GM19193 (cell line): ENCODE measurements around the gene ERBB3.

Experiments used
- POLR2A ChIP-seq: IDR thresholded peaks from 4 replicates; pipeline ENCODE4 v1.6.1; 2011; ENCODE audit not compliant: insufficient read depth, insufficient read length; ENCODE audit errors: extremely low read depth

ERBB3 gene

DNA sequence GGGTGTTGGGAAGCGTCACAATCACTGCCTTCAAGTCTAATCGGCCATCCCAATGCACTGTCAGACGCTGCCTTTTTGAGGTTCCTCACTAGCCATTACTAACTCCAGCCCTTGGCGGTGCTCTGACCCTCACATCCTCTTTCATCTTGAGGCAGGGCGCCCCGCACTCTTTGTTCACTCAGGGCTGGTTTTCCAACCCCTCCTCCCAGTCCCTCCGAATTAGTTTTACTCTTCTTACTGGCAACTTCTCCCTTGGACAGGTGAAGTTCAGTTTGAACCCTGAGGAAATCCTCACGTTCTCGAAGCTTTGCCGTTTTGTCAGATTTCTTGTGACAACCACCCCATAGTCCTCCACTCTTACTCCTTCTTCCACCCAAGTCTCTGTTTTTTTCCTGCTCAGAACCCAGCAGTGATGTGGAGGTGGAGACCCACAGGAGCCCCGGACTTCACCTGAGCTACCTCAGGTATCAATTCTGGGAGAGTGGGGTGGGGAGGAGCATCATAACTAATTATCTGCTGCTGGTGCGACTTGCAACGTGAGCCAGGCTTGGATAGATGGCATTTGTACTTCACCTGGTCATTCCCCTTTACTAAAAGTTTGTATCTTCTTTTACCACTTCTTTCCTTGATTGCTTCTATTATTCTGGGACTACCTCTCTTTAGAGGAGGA, 38.9 kb downstream of the ERBB3 start:
- TF ChIP-seq POLR2A, result no peak

DNA sequence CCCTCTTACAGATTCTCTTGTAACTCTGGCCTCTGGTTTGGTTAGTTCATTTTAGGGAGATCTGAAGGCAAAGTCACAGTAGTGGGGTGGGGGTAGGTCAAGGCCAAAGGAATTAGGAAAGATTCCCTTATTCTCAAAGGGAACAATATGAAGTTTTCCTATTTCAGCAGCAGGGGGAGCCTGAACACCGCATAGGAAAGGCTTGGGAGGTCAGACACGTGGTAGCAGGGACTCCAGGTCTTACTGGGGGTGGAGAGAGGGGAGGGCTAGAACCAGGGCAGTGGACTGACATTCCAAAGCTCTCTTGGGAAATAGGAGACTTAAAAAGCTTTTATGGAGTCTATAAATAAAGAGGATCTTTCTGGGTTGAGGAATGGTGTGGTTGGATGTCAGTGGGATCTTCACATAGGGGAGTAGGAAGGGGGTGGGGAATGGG, 39.4 kb downstream of the ERBB3 start:
- TF ChIP-seq POLR2A, result no peak

DNA sequence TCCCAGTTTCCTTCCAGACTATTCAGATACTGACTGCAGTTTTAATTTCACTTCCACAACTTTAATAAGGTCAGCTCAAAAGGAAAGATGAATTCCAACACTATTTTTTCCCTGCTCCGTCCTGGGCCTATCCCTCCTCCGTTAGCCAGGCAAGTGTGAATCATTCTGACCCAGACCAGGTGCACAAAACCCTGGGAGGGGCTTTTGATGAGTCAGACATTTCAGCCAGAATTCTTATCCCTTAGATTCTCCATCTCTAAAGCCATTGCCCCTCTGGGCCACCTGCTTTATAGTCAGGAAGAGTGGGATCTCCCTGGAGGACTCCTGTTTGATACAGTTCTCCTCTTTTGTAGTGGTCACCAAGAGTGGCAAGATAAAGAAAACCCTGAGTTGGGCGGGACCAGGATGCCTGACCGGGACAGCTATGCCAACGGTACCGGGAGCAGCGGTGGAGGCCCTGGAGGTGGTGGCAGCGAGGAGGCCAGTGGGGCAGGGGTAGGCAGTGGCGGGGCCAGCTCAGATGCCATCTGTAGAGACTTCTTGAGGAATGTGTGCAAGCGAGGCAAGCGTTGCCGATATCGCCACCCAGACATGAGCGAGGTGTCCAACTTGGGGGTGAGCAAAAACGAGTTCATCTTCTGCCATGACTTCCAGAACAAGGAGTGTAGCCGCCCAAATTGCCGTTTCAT, 40.3 kb downstream of the ERBB3 start:
- no peak for TF ChIP-seq POLR2A

DNA sequence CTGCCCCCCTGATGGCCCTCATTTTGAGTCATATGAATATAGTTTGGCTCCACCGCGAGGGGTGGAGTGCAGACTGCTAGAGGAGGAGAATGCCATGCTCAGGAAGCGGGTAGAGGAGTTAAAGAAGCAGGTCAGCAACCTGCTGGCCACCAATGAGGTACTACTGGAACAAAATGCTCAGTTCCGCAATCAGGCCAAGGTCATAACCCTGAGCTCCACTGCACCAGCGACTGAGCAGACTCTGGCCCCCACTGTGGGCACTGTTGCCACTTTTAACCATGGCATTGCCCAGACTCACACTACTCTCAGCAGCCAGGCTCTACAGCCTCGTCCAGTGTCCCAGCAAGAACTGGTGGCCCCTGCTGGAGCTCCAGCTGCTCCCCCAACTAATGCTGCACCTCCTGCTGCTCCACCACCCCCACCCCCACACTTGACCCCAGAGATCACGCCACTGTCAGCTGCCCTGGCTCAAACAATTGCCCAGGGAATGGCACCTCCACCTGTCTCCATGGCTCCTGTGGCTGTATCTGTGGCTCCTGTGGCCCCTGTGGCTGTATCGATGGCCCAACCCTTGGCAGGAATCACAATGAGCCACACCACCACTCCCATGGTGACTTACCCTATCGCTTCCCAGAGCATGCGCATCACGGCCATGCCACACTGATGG, 41.4 kb downstream of the ERBB3 start:
- TF ChIP-seq POLR2A, result no peak

DNA sequence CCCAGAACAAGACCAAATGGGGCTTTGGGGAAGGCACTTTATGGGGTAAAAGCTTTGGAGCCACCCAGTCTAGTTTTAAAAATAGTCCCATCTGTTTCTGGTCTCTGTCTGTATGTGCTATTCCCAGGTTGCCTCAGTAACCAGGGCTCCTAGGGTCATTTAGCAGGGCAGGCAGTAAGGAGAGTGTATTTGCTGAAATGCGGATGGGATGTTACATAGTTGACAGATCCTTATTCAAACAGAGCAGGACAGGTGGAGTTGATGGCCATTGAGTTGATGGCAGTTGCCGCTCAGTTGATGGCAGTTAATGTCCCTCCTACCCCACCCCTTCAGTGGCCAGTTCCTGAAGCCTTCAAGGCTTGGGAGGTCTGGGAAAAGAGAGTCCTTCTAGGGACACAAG, 42.7 kb downstream of the ERBB3 start:
- TF ChIP-seq POLR2A, result no peak

DNA sequence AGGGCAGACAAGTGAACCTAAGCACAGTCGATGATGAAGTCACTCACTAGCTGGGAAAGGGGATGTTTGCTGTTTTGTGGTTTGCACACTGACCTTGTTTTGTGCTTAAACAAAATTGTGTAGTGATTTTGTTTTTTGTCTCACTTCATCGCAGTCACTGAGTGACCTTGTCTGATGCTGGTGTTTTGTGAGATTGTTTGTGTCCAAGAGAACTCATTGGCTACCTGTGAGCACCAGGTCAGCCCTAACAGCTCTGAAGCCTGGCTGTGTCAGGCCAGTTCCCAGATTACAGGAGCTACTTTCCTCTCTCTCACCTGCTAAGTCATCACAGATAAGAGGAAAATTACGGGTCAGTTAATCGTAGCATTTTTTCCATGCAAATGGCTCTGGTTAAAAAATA, 44.2 kb downstream of the ERBB3 start:
- TF ChIP-seq POLR2A, result no peak

DNA sequence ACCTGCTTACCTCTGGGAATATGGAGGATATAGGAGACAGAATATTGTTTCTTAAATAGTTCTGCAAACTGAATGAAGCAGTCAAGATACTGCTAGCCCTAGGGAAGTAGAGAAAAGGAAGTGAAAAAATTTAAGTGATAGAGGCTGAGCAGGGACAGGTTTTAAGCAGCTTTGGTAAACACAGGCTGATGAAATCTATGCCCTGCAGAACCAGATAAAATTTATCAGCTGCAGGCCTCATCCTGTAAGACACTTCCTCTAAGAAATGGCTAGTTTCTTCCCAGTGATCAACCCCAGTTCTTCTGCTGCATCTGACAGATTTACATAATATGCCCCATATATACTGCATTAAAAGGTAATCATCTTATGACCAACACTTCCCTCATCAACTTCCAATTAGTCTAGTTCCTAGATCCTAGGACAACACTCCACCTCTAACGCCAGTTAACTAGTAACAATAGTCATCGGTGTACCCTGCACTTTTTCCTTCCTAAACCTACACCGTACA, 46.8 kb downstream of the ERBB3 start:
- no peak for TF ChIP-seq POLR2A

DNA sequence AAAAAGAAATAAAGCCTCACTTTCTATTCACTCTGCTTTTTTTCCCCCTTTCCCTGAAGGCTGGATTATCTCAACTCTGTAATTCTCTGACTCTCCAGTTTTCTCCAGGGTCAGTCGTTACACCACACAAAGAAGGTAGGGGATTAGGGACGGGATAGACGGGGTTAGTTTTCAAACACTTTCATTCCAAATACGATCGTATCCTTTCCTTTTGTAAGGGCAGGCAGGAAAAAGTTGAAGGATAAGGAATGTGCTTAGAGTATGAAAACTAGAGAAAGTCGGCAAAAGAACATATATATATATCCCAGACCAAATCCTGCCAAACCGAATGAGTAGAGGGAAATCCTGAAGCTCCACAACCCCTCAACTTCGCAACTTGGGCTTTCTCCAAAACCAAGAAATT, 47.5 kb downstream of the ERBB3 start:
- TF ChIP-seq POLR2A, result no peak

DNA sequence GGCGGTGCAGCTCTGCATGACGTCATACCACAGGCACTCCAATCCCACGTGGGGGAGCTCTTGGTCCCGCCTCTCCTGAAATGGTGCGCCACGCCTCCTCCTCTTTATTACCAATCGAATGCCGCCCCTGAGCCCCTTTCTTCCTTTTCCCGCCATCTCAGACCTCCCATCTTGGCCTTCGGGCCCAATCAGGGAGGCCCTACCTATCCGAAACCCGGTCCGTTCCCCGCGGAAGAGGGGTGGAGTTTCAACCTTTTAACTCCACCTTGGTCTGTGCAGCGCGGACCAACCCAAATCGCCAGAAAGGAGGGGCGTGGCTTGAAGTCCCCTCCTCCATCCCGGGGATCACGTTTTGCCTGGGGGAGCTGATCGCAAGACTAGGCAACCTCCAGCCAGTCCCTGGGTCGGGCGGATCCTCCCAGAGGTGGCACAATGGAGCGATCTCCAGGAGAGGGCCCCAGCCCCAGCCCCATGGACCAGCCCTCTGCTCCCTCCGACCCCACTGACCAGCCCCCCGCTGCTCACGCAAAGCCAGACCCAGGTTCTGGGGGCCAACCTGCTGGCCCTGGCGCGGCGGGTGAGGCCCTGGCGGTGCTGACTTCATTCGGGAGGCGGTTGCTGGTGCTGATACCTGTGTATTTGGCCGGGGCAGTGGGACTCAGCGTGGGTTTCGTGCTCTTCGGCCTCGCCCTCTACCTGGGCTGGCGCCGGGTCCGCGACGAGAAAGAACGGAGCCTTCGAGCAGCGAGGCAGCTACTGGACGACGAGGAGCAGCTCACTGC, 48.1 kb downstream of the ERBB3 start, which contains the start of gene ESYT1:
TSS of gene ESYT1 (plus strand) at position 380 of the 782 bp plus-strand sequence. CDS start at position 433, 53 bp downstream.
- TF ChIP-seq POLR2A, result peak; percentile 78

DNA sequence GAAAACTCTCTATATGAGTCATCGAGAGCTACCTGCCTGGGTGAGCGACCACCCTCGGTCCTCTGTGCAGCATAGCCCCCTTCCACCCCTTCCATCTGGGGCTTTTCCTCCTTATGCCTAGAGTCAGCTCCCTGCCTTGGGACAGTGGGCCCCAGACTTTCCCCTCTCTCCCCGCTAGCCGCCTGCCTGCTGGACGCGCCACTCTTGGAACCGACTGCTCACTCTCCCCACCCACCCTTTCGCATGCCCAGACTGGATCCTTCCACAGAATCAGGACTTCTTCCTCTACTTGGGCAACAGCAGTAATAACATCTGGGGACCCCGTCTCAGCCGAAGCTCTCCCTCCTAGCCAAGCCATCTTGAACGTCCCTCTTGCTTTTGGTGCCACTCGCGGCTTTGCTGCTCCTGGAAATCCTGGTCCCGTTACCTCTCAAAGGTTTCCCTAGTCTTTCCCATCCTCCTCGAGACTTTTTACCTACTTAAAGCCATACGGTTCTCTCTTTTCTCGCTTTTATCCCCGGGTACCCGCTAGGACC, 48.8 kb downstream of the ERBB3 start:
- TF ChIP-seq POLR2A, result no peak

DNA sequence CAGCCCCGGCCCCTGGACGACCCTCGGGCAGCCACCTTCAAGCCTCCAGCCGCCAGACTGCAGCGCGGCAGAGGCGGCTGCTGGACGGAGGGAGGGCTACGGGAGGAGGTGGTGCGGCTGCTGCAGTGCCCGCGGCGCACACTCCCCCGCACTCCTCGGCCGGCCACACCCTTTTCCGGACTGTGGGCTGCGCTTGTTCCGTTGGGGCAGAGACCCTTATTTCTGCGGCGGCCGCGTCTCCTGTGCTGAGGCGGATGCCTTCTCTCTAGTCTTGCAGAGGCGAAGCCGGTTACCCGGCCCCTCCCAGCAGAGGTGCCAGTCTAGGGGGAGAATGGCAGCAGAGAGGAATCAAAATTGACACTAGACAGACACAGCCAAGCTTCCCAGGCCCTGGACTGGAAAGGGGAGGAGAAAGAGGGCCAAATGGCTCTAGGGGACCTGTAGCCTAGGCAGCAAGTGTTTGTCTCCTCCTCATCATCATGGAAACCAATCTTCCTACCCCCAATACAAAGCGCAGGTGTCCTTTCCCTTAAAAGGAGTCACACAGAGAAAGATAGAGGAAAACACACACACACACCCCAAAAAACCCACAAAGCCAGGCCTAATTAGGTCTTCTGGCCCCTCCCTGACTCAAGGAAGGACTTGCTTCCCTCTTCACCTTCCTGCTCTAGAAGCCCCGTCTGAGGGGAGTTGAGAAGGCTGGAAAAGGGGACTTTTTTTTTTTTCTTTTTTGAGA, 49.4 kb downstream of the ERBB3 start:
- peak; percentile 66 for TF ChIP-seq POLR2A

DNA sequence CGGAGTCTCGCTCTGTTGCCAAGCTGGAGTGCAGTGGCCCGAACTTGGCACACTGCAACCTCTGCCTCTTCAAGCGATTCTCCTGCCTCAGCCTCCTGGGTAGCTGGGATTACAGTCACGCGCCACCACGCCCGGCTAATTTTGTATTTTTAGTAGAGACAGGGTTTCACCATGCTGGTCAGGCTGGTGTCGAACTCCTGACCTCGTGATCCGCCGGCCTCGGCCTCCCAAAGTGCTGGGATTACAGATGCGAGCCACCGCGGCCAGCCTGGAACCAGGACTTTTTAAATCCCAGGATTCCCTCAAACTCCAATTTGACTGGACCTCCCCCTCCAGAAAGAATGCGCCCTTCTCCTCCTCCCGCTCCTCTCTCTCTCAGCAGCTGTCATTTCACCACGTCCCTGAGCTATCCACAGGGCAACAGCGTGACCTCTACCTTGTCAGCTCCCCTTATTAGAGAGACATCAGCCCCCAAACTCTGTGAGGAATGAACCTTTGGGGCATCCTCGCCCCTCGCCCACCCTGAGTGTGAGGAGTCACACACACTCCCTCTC, 50.1 kb downstream of the ERBB3 start:
- TF ChIP-seq POLR2A, result no peak

DNA sequence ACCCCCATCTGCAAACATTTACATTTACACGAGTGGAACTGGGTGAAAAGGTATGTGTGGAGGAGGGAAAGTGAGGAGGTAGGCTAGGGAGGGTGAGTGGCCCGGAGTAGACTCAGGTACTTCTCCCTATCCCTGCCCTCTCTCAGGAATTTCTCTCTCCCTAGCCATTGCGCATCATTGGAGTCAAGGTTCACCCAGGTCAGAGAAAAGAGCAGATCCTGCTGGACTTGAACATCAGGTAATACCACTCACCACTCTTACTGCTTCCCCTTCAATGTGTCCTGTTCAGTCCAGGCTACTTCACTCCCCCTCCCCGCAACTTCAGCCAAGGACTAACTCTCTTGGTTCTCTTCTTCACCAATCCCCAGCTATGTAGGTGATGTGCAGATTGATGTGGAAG, 50.9 kb downstream of the ERBB3 start:
- TF ChIP-seq POLR2A, result no peak

DNA sequence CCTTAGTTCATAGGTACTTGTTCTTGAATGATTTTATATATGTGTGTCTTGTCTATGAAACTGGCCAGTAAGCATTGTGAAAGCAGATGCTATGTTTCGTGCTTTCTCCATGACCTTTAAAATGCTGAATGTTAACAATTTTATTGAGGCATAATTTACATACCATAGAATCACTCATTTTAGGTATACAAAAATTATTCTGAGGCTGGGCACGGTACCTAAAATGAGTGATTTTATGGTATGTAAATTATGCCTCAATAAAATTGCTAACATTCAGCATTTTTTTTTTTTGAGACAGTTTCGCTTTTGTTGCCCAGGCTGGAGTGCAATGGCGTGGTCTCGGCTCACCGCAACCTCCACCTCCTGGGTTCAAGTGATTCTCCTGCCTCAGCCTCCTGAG, 54.9 kb downstream of the ERBB3 start:
- TF ChIP-seq POLR2A, result no peak
